ENCODE results near the gene MAD1L1. TPM values are rescaled to one million over a fixed set of nuclear protein-coding genes. Genes with fewer than 3 reads are reported as not detected.
A peak's percentile ranks its signal among the peaks of the same experiment; 100 is the strongest.

Gene MAD1L1
- total and polyA plus RNA-seq, 4 donors: 12.8 to 20.7 (median 16.5) TPM

GRCh38 chr7:2018569-2019460, 213.9 kb downstream of the MAD1L1 start:
- Histone ChIP-seq H3K36me3 (ENCODE audit: control insufficient read depth in 4 of 4, insufficient read depth in 3 of 4, low read depth in 1 of 4, low read length in 3 of 4) (no peaks in the 10 kb centered on the region), H3K27ac (ENCODE audit: low read depth in 1 of 2, low read length in 2 of 2) (peak overlapping the region; percentile 20 to 22), H3K4me1 (ENCODE audit: control insufficient read depth in 4 of 4, insufficient read depth in 4 of 4, low read length in 3 of 4) (no peaks in the 10 kb centered on the region), H3K9me3 (ENCODE audit: control insufficient read depth in 4 of 4, low read length in 3 of 4) (no peaks in the 10 kb centered on the region), H3K4me3 (ENCODE audit: low read depth in 1 of 3, low read length in 3 of 3) (no peak overlapping the region), H3K9ac (ENCODE audit: low read depth in 1 of 2, low read length in 2 of 2) (no peak overlapping the region), H3K27me3 (ENCODE audit: control insufficient read depth in 4 of 4, insufficient read depth in 4 of 4, low read length in 3 of 4) (no peaks in the 10 kb centered on the region)
- no peak for DNase-seq (ENCODE audit: low spot score)
- WGBS: 84% methylated on average over 28 of the region's 28 CpGs
- TF ChIP-seq RAD21 (IDR thresholded peaks at IDR 0.05) (no peak), HNF4G (IDR thresholded peaks at IDR 0.05) (no peak), CTCF (IDR thresholded peaks at IDR 0.05; ENCODE audit: low read depth, low read length, missing input control) (no peak), TAF1 (conservative IDR thresholded peaks at IDR 0.05) (no peak)

- no peaks in the 10 kb centered on the region for H3K36me3 ChIP-seq (ENCODE audit: control insufficient read depth in 4 of 4, insufficient read depth in 3 of 4, low read depth in 1 of 4, low read length in 3 of 4)
- DNase-seq (ENCODE audit: low spot score): no peak
- WGBS: 91% methylated on average over 28 of the region's 28 CpGs
- H3K27ac ChIP-seq (ENCODE audit: low read depth in 1 of 2, low read length in 2 of 2): no peak overlapping the region
- no peak for TF ChIP-seq FOXA1 (IDR thresholded peaks at IDR 0.05)
- TF ChIP-seq RAD21 (IDR thresholded peaks at IDR 0.05): no peak
- no peak for TF ChIP-seq NR2F2 (IDR thresholded peaks at IDR 0.05)
- TF ChIP-seq EGR1 (IDR thresholded peaks at IDR 0.05; ENCODE audit: low read depth in 2 of 2): no peak
- TF ChIP-seq YY1 (IDR thresholded peaks at IDR 0.05): no peak
- no peak for TF ChIP-seq SP1 (IDR thresholded peaks at IDR 0.05)
- no peak for TF ChIP-seq JUND (IDR thresholded peaks at IDR 0.05)
- TF ChIP-seq HNF4G (IDR thresholded peaks at IDR 0.05): no peak
- no peak for TF ChIP-seq HNF4A (conservative IDR thresholded peaks at IDR 0.05)
- no peak for TF ChIP-seq FOXA2 (IDR thresholded peaks at IDR 0.05)
- TF ChIP-seq RXRA (IDR thresholded peaks at IDR 0.05): no peak
- TF ChIP-seq ZBTB33 (IDR thresholded peaks at IDR 0.05): no peak
- no peak for TF ChIP-seq ATF3 (IDR thresholded peaks at IDR 0.05)
- no peak for TF ChIP-seq REST (IDR thresholded peaks at IDR 0.05)
- TF ChIP-seq CTCF (IDR thresholded peaks at IDR 0.05; ENCODE audit: low read depth, low read length, missing input control): no peak
- TF ChIP-seq TAF1 (conservative IDR thresholded peaks at IDR 0.05): no peak
- no peak for TF ChIP-seq GABPA (IDR thresholded peaks at IDR 0.05 in 1 of 2, conservative IDR thresholded peaks at IDR 0.05 in 1 of 2)
- TF ChIP-seq MAX (IDR thresholded peaks at IDR 0.05): no peak
- H3K9ac ChIP-seq (ENCODE audit: low read depth in 1 of 2, low read length in 2 of 2): no peak overlapping the region
- H3K4me3 ChIP-seq (ENCODE audit: low read depth in 1 of 3, low read length in 3 of 3): no peak overlapping the region
- no peaks in the 10 kb centered on the region for H3K27me3 ChIP-seq (ENCODE audit: control insufficient read depth in 4 of 4, insufficient read depth in 4 of 4, low read length in 3 of 4)
- no peaks in the 10 kb centered on the region for H3K9me3 ChIP-seq (ENCODE audit: control insufficient read depth in 4 of 4, low read length in 3 of 4)
- no peaks in the 10 kb centered on the region for H3K4me1 ChIP-seq (ENCODE audit: control insufficient read depth in 4 of 4, insufficient read depth in 4 of 4, low read length in 3 of 4)
Observed at GRCh38 chr7:2017914-2018568, 214.7 kb downstream of the MAD1L1 start.
